Activated T-cell treated with anti-CD3 and anti-CD28 coated beads for 24 hours (primary cell): Measurements from ENCODE around the gene NEURL1.

Experiments
- DNase-seq: peaks from one replicate; pipeline ENCODE4 v3.0.0-alpha.2; 2020; ENCODE audit warnings: low read depth

The NEURL1 gene, protein sequence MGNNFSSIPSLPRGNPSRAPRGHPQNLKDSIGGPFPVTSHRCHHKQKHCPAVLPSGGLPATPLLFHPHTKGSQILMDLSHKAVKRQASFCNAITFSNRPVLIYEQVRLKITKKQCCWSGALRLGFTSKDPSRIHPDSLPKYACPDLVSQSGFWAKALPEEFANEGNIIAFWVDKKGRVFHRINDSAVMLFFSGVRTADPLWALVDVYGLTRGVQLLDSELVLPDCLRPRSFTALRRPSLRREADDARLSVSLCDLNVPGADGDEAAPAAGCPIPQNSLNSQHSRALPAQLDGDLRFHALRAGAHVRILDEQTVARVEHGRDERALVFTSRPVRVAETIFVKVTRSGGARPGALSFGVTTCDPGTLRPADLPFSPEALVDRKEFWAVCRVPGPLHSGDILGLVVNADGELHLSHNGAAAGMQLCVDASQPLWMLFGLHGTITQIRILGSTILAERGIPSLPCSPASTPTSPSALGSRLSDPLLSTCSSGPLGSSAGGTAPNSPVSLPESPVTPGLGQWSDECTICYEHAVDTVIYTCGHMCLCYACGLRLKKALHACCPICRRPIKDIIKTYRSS

DNA sequence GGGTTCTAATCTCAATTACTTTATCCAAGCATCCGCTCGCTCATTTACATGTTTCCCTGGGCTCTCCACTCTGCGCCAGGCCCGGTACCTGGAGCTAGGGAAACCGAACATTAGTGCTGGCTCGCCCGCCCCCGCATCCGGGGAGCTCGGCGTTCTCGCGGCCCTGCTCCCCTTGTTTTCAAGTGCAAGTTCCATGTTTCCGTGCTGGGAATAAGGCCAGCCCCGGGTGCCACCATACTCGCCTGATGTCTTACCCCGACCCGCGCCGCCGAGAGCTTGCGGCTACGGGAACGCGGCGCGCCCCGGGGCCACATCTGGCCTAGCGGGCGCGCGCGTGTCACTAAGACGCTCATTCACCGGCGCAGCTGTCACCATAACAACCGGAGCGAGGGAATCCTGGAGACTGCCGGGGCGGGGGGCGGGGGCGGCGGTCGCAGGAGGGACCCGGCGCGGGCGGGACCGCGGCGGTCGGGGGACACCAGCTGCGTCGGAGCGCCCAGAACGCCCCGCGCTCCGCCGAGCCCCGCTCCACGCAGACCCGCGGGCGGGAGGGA lies at the start of gene NEURL1:
TSS of gene NEURL1 (plus strand) at position 344 of the 554 bp plus-strand sequence. CDS start 683 bp downstream, outside the sequence.
- no peak for DNase-seq

DNA sequence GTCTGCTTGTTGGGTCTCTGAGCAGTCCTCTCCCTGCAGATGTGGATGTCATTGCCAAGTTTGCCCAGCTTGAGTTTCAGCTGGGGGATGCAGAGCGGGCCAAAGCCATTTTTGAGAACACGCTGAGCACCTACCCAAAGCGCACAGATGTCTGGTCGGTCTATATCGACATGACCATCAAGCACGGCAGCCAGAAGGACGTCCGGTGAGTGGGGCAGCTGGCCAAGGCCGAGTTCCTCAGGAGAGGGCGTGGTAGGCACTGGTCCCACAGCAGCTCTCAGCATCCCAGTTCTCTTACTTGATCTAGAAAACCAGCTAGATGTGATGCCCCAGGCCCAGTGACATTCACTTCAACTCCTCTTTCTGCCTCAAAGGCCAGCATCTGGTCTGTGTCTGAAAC lies 49.0 kb upstream of the NEURL1 start:
- no peak for DNase-seq

DNA sequence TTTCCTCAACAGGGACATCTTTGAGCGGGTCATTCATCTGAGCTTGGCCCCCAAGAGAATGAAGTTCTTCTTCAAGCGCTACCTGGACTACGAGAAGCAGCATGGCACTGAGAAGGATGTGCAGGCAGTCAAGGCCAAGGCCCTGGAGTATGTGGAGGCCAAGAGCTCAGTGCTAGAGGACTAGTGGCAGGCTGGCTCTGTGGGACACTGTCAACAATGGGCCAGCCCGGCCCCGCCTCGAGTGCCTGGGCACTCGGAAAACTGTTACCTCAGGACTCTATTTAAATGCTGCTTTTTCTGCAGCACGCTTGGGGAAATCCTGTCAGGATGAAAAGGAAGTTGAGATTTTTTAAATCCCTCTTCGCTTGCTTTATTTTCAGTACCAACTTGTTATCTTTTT lies 48.1 kb upstream of the NEURL1 start:
- no peak for DNase-seq

DNA sequence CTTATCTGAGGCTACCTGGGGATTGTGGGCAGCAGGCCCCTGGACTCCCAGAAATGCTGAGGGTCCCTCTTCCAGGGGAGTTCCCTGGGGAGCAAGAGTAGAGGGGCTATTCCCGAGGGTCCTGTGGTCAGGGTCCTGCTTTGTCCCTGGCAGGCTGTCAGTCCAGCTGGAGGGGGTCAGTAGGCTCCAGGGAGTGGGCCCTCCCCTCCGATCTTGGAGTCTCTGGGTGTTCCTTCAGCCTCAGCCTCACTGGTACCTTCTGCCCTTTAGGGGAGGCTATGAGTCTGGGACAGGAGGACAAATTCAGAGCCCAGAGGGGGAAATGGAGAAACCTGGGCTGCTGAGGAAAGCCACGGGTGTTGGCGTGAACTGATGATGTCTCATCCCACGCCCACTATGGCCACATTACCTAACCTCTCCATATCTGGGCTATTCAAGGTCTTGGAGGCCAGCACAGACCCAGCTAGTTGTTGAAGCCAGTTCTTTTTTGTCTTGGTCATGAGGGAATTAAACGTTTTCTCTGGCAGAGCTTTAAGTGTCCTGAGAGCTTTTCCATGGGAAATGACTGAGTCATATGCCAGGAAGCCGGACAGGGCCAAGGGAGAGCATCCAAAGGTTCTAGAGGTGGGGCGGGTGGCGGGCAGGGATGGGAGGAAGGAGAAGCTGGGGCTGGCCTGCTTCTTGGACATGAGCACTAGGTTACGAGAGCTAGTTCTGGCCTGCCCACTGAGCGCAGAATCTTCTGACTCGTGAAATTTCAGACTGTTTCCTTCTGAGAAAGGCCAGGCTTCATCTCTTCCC lies 47.5 kb upstream of the NEURL1 start:
- no peak for DNase-seq

DNA sequence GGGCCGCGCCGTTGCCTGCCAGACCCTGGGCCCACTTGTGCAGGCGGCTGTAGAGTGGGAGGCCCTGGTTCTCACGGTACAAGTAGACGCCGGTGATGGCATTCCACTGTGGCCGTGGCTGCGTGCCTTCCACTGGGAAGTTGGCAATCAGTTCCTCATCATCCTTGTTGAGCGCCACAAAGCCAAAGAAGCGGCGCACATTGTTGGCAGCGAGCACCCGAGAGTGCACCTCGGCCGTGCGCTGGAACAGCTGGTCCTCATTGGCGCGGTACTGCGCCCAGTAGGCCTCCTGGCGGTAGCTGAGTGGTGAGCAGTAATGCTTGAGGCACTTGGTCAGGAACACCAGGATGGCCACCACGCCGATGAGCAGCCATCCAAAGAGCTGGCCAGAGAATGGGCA lies 46.3 kb upstream of the NEURL1 start:
- DNase-seq: no peak

DNA sequence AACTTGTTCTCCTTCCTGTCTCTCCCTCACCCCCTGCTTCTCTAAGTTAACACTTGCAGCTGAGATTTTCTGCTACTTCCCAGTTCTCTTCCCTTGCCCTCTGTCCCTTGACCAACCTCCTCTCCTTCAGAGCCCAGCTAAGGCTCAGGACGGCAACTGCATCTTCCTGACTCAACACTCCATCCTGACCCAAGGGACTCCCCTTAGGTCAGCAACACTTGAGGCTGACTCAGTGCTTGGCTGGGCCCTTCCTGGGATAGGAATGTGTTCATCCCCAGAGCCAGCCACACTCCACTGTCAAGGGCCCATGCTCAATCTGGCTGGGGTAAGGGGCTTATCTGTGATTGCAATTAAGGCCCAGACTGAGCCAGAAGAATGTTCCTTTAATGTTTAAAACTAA lies 44.8 kb upstream of the NEURL1 start:
- no peak for DNase-seq

DNA sequence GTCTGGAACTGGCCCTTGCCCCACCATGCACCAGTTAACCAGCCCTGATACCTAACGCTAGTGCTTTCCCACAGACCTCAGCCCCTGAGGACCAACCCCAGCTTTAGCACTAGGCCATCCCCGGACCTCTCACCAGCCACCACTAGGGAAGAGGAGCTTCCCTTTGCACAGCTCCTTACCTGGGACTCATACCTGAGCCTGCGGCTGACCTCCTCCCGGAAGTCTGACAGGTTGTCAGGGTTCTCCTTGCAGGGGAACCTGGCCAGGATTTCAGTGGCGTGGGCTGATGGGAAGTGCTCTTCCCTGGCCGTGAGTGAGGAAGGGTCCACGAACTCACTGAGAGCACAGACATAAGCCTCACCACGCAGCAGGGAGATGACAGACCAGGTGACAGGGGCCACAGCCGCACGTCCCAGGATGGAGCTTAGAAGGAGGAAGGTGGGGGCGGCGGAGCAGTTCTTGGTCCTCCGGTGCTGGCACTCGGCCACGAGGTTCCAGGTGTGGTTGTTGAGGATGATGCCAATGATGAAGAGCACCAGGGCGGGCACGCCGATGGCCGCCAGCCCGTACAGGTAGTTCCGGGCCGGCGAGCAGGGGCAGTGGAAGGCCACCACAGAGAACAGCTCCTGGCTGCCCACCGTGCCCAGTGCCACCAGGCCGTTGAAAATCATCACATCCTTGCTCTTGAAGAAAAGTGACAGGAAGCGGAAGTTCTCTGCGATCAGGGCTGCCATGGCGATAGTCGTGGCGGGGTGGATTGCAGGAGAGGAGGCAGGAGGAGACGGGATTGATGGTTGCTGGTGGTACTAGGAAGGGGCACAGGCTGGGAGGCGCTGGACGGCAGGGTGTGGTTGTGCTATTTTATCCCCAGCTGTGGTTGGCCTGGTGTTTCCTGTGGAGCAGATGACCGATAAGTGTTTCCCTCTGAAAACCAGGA lies 44.0 kb upstream of the NEURL1 start:
- DNase-seq: no peak

DNA sequence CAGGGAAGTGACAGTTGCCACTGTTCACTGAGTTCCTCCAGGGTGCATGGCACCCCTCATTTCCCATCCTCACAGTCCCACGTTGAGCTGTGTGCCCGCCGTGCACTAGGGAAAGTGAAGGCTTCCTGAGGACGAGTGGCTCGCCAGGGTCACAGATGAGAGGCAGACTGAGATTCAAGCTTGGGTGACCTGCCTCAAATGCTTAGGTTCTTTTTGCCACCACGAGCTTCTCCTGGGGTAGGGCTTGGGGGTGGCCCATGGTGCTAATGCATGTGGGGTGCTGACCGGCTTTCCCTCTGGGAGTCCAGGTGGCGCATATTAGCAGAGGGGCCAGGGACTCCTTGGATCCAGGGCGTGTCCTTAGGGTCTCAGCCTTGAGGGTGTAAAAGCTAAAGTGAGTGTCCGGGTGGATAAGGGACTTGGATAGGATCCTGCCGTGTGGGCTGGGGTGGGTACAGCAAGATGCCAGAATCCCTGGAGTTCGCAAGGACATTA lies 43.3 kb upstream of the NEURL1 start:
- no peak for DNase-seq

DNA sequence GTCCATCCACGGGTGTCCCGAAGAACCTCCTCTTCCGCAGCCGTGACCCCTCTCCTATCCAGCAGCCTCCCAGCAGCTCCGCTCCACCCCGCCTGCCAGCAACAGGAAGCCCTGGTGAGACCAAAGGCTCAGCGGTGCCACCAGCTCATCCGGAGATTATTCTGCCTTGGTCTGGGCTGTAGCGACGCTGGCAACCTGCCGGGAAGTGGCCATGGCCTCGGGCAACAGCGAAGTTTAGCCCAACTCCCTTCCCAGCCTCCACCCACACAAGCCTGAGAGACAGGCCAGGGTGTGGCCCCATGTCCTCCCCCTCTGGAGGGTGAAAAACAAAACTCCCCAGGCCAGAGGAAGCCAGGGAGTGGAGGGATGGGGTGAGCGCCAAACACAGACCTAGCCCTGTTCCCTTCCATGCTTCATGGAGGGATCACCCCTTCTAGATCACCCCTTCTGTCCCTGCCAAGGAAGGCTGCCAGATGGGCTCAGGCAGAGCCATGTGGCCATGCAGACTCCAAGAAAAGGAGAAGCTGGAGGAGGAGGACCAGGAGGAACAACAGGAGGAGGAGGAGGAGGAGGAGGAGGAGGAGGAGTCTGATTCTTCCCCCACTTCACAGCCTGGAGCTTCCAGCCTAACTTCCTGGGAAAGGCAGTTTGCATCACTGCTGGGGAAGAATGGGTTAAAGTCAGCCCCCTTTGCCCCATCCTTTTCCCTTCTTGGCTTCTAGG lies 42.3 kb upstream of the NEURL1 start:
- no peak for DNase-seq

DNA sequence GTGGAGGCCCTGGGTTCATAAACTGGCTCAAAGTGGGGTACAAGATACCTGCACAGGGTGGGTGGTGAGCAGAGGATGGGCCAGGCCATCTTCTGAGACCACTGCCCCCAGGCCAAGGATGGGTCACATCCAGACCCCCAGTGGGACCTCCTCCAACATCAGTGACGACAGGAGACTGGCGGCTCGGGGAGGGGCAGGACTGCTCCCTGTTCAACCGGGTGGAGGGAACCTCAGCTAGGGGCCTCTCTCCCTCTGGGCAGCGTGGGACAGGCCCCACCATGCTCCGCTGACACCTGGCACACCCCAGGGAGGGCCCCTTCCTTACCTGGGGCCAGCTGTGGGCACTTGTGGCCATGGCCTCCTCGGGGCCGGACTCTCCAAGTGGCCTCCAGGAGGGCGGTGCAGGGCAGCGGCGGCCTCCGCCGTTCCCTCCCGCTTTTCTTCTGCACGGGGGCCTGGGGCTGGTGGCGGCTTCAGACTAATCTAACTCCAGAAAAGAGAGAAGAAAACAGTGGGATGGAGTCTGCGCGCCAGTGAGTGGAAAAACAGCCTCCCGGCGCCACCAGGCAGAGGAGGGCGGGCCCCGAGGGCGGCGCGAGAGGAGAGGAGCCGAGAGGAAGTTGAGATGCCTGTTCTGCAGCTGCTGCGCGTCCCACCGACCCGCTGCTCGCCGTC lies 41.5 kb upstream of the NEURL1 start, which contains the start of gene CALHM2:
TSS of gene CALHM2 (minus strand) at position 540 of the 675 bp plus-strand sequence. CDS start 2,429 bp downstream, outside the sequence.
- peak; percentile 57 for DNase-seq

DNA sequence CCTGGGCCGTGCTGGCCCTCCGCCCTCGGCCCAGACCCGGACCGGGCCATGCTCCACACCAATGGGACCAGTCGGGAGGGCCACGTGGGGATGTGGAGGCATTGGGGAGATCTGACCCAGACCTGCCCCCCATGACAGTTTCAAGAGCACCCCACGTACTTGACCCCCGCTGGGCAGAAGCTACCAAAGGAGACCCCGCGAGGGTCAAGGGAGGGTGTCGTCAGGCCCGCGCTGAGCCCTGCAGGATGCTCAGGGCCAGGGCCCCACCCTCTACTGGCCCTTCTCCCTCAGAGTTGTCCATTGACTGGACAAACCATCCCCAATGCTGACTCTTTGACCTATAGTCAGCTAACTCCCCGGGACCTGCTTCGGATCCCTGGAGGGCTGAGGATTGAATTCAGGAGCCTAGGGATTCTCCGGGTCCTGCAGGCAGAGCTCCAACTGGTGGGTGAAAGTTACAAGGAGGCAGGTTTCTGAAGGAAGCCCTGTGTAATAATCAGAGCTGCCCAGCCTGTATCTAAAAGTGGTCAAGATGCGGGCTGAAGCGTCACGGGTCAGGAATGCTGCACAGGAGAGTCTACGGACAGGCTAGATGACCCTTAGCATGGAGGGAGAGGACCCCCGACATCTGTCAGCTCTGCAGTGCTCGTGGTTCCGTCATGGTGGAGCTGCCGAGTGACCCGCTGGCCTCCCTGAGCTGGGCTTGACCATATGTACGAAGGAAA lies 40.8 kb upstream of the NEURL1 start:
- no peak for DNase-seq

DNA sequence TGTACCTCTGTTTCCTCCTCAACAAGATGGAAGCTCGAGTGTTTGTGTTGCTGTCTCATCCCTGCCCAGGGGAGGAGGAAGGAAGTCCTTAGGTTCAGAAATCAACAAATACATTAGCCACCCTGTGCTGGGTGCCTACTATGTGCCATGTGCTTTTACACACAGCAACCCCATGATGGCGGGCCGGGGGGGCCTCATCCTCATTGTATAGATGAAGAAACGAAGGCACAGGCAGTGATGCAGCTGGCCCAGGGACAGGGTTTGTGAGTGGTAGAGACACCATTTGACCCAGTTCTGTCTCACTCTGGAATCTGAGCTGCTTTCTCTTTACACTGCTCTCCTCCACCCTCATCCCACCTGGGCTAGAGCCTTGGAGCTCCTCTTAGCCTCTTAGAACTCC lies 39.5 kb upstream of the NEURL1 start:
- no peak for DNase-seq

DNA sequence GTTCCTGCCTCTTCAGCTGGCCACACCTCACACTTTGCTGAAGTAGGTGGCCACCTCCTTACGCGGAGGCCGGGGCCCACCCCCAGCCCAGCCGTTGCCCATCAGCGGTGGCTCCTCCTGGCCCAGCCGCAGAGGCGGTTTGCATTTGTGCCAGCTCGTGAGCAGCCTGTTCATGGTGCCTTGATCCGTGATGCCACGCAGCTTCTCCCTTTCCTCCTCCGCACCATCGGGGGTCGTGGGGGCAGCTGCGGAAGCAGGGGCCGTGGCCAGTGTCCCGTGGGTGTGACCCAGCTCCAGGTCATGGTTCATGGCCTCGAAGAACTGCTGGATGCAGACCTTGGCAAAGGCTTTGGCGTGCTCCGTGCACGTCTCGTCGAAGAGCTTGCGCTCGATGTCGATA lies 38.3 kb upstream of the NEURL1 start:
- no peak for DNase-seq

DNA sequence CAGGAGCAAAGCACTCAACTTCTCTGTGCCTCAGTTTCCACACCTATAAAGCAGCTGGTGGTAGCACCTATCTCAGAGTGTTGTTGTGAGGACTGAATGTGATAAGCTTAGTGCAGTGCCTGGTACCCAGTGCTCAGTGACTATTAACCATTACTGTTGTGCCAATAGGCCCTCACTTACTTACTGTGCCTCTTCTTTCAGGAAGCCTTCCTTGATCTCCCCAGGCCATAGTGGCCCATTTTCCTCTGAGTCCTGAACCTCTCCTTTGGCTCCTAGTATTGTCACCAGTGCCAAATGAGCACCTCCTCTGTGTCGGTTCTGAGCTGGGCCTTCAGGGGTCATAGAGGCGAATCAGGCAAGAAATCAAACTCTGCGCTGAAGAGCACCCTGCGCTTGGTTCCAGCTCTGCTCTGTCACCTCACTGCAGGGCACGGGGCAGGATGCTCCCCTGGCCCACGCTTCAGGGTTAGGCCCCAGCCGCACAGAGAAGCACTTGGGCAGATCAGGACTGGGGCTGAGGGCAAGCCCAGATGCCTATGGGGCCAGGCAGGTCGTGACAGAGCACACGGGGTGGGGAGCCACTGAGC lies 37.3 kb upstream of the NEURL1 start:
- no peak for DNase-seq

DNA sequence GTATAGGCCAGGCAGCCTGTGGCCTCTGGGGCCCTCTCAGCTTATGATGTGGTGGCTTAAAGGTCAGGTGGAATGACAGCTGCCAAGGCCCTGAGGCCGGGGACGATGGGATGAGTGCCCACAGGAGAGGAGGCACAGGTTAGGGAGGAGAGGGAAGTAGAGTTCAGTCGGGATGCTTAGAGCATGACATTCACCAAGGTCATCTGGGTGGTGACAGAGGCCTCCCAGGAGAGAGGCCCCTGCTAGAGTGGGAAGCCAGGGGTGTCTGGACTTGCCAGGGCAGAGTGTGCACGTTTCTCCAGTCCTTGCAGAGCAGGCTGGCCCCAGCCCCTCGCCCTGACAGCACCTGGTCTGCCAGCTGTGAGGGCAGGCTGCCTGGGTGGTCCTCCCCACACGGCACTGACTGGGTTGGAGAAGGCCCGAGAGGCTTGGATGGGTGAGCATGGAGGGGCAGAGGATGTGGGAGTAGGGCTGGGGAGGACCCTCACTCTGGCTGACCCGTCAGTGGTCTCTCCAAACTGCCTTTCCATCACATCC lies 36.3 kb upstream of the NEURL1 start:
- DNase-seq: no peak

DNA sequence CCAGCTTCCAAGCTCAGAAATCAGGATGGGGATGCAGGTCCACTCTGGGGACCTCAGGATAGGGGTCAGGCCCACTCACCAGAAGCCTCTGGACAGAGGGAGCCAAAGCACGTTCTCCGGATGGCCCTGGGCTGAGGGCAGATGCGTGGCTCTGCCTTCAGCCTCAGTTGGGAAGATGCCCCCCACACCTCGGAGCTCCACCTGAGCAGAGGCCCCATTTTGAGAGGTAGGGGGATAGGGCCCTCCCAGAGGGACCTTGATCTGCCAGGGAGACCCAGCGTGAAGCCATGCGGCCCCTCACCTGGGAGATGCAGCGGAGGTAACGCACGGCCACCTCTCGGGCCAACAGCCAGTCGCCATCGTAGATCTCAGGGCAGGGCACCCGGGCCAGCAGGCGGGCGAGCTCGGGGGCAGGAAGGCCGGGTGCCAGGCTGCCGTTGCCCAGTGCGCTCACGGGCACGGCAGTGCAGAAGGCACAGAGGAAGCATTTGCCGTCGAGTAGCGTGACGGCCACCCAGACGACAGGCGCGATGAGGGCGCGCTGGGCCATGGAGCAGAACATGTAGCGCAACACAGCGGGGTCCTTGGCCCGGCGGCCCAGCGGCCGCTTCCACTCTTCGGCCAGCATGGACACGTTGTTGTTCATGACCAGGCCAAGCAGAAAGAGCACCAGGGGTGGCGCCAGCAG lies 35.5 kb upstream of the NEURL1 start:
- DNase-seq: no peak

DNA sequence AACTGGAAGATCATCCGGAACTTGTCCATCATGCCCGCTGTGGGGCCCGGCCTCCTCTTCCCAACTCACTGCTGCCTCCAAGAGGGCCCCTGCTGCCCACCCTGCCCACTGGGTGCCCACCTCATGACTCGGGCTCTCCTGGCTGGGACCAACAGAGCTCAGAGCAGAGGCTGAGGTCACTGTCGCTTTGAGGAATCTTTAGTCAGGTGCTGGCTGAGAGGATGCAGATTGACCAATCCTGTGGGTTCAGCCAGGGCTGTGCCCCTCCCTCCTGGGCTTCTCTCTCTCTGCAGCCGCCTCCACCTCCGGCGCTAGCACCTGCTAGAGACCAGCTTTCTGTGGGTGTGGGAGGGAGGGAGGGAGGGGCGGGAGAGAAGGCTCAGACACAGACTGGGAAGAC lies 34.8 kb upstream of the NEURL1 start, which contains the start of gene CALHM1:
TSS of gene CALHM1 (minus strand) at position 181 of the 400 bp plus-strand sequence. CDS start at position 32, 149 bp downstream.
- no peak for DNase-seq

DNA sequence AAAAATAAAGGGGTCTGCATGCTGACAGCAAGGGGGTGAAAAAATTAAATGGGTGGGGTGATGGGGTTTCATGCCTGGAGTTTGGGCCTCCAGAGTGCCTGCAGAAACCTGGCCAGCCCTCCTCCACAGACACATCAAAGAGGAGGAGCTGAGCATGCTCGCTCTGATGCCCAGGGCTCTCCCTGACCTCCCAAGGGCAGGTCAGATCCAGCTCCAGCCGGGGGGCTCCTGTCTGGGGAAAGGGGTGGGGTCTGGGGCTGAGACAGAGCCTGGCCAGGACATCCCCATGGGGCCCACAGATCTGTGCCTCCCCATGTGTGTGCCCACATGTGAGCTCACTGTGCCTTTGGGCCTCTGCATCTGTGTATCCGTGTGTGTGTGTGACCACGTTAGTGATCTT lies 33.9 kb upstream of the NEURL1 start:
- no peak for DNase-seq
